IPS-NIHi7 (cell line): ENCODE measurements around the gene TLE4.
A peak's percentile ranks its signal among the peaks of the same experiment; 100 is the strongest.
"Not testable (repeated sequence)": the region's sequence is repeated elsewhere in the genome, so short reads cannot be mapped to it uniquely, and the experiment has no call there.

ENCODE experiments used
- DNase-seq: peaks from one replicate; pipeline ENCODE4 v3.0.0; 2012; ENCODE audit warnings: mixed read lengths; ENCODE audit errors: extremely low spot score

The TLE4 gene

DNA sequence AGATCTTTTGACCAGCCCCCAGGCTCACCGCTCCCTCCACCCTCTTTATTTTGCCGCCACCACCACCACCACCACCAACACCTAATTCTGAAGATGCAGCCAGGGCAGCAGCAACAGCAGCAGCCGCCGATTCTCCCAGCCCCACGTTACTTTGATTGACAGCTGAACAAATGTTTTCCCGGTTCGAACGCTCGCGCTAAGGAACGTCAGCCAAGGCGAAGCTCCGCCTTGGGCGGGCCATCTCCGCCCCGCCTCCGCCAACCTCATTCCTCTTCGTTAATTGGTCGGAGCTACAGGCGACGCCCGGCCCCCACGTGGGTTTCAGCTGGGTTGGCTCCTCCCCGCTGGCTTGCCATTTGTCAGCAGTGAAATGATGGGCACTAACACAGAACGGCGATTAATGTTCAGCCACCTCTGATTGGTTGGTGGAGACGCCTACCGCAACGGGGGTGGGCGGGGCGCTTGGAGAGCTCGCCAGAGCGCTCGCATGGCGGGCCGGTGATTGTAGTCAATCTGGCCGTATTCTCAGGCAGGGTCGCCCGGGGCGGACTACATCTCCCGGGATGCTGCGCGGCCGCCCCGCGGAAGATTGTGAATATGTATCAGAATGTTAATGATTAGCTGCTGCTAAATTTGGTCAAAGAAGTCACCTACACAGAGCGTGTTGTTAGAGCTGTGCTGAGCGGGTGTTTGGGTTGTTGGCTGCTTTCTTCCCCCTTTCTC, at the start of gene TLE4:
TLE4 (plus strand) TSS at position 657 of the 723 bp plus-strand sequence. CDS start 826 bp downstream, outside the sequence.
- DNase-seq: peak; percentile 91

DNA sequence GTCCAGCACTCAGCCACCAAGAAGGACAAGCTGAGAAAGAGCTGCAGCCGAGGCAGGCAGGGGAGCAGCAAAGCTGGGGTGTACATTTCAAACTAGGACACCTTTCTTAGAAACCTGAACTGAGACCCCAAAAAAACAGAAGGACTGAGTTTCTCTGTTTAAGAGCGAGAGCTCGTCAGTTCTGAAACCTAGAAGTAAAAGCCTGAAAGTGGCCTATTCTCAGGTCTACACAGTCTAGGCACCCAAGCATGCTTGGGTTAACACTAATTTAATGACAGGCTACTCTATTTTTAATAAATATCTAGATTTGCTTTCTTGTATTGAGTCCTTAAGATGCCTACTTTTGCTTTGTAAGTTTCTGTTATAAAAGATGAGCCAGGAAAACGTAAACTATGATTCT, 49.0 kb upstream of the TLE4 start:
- DNase-seq: no peak

DNA sequence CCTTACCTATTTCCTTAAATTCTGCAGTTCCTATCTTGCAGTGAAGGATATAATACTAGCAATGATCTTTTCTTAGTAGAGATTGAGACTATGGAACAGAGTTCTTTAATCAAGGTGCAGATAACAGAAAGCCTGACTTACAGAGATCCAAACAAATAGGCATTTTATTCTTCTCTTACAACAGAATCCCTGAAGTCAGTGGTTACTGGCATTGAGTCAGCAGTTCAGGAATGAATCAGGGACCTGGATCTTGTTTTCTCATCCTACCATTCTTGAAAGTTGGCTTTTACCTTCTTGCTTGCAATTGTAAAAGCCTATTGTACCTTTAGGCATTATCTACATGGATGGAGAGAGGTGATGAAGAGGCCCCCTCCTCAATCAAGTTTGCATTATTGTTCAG, 47.5 kb upstream of the TLE4 start:
- no peak for DNase-seq

DNA sequence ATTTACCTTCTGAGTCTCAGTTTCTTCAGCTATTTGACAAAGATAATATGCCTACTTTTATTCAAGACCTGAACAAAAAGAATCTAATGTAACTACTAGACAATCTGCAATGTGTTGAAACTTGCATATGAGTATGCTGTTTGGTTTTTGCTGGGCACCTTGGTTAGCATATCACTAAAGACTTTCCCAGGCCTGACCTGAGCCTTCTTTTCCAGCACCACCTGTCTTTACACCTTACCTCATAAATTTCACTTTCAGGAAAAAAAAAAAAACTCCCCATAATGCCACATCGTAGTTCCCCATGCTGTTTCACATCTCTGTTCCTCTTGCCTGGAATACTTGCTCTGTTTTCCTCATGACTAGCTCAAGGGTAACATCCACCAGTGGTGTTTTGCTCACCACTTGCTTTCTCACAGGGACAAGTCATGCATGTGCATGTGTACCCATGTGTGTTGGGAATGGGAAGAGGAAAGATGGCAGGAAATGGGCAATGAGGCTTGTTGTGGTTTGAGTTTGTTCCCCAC, 45.6 kb upstream of the TLE4 start:
- no peak for DNase-seq

DNA sequence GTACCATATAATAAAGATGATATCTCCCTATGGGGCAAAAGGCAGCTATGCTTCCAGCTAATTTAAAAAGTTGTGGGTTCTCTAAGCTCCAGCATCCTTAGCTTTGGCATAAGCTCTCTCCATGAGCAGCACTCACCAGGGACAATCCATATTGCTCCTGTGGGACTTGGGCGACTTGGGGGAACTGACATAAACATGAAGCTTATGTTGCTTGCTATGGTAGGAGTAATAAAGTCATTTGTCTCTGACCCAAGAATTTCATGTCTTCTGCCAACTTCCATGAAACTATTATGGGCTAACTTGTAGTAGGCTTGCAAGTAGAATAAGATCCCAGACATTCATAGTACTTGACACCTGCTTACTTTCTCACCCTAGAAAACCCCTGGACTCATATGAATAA, 36.2 kb upstream of the TLE4 start:
- no peak for DNase-seq

DNA sequence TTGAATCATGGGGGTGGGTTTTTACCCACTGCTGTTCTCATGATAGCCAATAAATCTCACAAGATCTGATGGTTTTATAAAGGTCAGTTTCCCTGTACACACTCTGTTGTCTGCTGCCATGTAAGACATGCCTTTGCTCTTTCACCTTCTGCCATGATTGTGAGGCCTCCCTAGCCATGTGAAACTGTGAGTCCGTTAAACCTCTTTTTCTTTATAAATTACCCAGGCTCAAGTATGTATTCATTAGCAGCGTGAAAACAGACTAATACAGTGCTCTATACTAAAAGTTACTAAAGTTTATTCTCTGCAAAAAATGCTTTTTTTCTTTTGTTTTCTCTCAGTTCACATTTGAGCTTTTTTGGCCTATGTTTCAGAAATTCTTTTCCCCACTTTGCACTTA, 33.9 kb upstream of the TLE4 start:
- DNase-seq: no peak

DNA sequence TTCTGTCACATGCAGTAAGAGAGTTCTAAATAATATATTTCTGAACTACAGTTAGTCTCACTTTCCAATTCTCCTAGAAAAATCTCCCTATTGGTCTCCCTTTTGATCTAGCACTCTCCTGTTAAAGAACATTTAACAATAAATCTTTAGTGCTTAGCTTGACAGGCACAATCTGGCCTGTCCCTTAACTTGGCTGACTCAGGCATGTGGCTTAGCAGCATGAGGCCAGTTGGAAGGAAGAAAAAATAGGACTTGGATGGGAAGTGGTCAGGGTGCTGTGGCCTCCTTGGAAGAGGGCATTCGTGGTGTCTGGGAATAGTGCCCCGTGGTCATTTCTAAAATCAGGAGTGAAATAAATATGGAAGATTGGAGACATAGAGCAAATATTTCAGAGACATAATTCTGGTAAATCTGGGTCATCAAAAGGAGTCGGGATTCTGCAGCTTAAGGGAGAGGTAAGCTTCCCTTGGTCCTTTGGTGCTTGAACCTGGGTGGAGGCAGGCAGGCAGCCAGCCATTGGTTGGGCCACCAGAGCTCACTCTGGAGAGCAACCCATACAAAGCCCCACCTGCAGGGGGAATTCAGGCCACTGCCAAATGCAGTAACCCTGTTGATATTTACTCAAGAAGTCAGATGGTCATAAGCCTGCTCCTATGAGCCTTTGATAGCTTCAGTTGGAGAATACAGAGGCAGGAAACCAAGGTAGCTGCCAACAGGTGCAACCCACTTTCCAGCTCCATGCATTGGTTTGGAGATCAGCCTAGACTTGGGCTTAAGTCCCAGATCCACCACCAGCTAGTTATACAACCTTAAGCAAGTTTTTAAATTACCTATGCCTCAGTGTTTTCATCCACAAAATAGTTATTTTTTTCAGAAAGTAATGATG, 28.8 kb upstream of the TLE4 start:
- peak; percentile 26 for DNase-seq

DNA sequence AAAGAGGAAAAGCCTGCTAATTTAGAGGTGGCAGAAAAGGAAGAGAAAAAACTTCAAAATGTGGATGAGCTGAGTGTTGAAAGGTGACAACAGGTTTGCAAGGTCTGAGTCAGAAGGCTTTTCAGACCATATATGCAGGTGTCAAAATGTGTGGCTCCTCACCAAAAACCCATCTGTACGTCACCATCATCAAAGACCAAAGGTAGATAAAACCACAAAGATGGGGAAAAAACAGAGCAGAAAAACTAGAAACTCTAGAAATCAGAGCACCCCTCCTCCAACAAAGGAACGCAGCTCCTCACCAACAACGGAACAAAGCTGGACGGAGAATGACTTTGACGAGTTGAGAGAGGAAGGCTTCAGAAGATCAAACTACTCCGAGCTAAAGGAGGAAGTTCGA, 27.4 kb upstream of the TLE4 start:
- not testable (repeated sequence) for DNase-seq

DNA sequence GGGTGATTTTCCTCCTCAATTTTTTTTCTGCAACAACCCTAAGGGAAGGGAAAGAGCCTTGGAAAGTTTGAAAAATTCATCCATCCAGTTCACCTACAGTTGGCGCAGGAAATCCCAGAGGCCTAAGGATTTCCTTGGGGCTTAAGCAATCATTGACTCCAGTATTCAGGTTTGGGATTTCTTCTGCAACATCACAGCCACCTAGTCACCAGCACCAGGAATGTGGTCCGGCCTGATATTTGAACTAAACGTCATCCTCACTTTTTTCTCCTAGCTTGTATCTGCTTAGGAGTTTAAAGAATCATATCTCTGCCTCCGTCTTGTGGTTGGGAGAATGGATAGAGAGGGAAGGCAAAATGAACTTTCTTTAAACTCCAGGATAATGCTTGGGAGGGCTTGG, 20.2 kb upstream of the TLE4 start:
- DNase-seq: no peak

DNA sequence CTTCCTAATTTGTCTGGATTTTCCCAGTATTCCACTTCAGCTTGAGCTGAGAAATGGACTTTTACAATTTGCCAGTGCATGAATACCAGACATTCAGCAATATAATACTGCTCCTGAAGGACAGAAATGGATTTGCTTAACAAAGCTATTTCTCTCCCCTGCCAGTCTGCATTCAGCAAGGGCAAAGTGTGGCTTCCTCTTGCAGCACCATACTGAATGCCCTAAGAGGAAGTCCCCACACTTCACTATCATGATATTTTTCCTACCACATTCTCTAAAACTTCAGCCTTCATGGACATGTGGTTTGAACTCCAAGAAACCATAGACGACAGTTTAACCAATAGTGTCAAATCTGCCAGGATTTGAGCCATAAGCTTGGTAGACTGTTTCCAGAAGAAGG, 19.8 kb upstream of the TLE4 start:
- no peak for DNase-seq

DNA sequence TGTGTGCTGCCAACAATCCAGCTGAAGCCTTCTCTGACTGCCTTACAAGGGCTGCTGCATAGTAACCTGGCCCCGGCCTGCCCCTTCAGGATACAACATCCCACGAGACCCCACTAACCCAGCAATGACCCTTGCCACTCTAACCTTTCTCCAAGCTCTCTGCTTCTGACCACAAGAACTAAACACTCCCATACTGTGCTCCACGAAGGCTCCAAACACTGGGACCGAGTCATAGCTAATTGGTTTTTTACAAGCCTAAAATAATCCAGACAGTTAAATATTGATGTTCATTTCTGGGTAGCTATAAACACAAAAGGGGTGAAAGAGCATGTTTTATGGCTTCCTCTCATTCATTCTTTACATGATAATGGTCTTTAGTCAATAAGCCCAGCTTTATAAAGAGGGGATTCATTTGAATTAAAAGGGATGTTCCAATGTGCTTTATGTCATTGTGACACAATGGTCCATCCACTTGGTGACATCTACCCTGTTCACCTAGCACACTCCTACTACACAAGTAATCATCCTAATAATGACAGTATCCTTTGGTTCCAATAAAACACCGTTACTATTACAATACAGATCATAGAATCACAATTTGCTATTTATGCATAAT, 16.2 kb upstream of the TLE4 start:
- no peak for DNase-seq

DNA sequence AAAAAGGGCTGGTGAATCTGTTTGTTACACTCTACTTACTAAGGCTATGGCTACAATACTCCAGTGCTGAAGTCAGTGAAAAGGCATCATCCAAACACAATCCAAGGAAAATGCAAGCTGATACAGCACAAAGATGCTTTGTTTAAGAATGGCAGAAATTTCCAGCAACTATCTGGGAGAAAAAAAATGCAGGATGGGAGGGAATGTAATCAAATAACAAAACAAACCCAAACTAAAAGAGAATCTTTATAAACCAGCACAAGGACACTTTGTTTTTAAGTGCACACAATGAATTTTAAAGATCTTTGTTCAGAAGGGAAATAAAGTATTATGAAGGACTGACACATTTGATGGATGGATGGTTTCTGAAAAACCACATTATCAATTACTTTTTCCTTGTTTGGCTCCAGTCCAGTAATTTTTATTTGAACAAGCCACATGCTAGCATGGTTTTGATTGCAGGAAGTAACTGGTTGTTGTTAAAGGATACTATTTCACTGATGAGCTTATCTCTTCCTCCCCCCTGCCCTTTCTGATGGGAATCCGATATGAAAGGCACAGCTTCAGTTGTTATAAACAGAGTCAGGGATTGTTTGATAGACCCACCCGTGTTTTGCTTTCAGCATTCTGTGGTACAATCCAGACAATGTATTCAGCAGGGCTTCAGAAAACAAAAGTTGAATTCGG, 12.1 kb upstream of the TLE4 start:
- DNase-seq: no peak

DNA sequence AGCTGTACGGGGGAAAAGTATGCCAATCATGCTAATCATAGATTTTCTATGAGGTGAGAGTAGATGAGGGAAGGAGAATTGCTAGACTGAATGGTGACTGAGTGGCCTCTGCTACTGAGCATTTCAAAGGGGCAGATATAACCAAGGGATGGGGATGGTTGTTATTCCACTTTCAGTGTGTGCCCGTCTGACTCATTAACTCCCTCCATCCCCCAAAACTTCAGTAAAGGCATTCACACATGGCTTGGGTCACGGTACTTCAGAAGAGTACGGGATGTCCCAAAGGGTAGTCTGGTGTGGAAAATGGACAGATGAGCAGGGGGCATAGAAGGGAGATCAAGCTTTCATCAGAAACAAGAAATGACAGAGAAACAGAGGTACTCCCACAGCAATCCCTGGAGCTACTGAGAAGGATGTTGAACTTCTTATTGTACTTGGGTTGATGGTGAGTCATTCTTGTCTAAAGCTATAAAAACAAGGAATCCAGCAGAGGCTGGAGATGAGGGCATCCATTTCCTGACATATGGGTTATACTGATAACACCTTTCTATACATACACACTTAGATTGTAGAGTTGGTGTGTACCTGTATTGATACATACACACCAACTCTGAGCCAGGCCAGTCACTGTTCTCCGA, 8.9 kb upstream of the TLE4 start:
- no peak for DNase-seq

DNA sequence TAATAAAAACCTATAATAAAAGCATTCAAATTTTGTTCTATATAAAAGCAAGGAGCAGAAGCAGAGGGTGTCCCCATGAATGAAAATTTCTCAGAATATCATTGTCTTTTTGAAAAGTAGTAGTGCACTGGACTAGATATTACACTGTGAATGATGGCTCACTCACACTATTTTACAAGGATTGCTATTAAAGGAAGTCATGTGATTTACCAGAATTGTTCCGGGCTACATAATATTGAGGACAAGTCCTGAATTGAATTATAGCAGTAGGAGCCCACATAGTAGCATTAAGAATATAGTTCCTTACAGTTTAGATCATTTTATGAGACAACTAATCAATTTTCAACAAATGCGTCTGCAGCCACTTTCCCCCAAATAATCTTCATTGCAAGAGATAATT, 7.7 kb upstream of the TLE4 start:
- no peak for DNase-seq

DNA sequence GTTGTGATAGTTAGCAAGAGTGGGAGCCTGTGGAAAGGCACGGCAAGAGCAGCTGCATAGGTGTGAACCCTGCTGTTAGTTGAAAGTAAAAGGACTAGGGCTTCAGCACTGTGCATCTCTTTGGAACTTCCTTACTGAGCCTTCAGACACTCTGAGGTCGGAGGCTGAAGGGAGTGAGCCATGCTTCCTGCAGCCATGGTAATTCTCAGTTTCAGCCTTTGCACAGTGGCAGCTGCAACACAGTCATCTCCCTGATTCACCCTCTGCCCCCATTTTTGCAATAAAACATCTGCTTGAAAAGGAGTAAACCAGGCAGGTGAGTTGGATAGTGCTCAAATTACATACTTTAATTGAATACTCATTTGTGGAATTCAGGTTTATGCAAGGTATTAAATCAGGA, 6.5 kb upstream of the TLE4 start:
- no peak for DNase-seq

DNA sequence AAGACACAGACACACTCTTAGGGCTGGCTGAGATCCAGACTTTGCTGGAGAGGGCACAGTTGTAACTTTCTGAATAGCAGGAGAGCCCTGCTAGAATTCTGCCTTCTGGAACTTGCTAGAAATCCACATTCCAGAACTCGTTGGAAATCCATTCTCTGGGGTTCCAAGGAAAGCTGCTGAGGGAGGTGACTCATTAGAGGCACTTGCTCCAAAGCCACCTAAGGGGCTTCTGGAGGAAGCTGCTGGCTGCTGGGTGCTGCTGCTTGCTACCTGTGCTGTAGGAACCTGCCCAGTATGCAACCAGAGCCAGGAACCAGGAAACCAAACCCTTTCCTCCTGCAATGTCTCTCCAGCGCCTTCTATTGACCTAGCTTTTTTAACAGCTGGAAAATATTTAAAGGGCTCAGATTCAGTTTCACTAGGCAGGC, 4.1 kb upstream of the TLE4 start:
- no peak for DNase-seq

DNA sequence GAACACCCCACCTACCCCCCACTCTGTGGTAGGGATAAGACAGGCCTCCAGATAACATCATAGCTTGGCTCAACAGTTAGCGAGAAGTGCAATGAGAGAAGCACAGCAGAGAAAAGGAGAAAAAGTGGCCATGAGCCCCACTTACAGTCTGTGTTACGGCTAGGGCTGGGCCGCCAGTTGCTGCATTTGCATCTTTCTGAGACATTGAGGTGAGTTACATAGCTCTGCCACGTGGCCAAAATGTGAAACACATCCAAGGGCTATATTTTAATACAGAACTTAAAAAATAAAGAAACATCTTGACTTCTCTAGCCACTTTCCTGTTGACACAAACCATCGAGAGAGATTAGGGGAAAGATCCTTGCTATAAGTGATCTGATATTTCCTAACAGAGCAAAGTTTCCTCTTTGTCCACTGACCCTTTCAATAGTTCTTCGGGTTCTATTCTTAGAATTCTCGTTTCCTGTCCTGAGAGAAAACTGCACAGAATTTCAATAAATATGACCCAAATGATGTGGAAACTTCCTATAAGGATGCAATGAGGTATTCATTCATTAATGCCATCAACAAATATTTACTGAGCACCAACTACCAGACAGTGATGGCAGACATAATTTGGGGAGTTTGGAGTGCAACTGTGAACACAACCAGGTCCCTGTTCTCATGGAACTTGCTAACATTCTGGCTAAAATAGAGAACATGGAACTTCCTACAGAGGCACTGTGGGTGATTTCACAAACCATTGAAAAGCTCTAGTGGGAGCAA, 3.2 kb upstream of the TLE4 start:
- no peak for DNase-seq

DNA sequence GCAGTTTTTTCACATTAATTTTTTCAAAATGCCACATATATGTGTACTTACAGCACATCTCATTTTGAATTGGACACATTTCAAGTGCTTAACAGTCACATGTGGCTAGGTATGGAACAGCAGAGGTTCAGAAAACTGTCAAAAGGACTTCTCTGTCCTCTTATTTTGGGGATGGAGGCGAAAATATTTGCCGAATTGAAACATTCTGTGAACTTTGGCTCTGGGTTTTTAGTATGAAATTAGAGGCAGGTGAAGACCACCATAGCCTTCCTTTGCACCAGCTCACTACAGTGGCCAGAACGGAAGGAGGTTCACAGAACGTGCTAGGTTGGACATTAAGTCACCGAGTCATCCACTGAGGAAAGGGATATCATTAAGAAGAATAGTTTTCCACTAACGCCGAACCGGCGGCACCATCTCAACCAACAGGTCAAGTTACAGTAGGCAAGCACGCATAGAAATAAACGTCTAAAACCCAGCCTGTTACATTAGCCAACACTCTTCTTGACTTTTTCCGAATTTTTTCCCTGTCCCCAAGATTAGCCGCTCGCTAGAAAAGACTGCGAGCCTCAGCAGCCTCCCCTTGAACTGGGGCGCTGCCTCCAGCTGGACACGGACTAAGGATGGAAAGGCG, 1.8 kb upstream of the TLE4 start:
- no peak for DNase-seq

DNA sequence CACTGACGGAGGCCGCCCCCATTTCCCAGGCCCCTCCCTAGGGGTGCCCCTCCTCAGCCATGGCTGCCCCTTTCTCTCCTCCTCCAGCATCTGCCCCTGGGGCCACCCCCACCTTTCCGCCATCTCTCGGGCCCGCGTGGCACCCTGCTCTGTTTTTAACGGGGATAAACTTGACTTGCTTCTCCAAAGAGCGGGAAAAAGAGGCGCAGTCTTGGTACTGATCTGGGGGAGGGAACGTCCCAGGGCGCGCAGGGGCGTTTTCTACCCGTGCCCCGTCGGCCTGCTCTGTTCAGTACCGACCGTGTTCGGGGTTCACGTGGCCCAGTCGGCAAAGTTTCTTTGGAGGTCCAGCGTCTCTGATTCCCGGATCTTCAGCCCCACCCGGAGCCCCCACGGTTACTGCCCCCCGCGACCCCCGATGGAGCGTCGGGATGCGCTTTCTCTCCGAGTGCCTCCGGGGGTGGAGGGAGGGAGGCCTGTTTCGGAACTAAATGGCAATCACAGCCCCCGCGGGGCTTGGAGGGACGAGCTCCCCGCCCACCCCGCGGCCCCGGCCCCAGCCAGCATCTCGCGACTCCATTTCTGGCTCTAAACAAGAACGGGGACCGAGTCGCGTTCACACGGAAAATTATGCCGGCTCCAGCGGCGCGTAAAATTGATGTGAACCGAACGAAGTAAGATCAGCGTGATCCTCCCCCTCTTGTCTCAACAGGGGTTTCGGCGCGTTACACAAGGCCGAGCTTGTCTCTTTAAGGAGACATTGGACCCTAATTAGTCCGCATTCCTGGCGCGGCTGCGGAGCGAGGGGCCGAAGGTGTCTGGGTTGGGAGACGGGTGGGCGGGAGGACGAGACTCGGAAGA, 1.1 kb upstream of the TLE4 start:
- DNase-seq: peak; percentile 52
